VCaP (cell line): ENCODE measurements around the gene AKT3.

Experiments used
- H3K27ac ChIP-seq: fragments of 450-650 bp; 2 replicates; pipeline ENCODE4 v1.5.1; 2017
- TF ChIP-seq, protein P1 (sequence below): fragments of 450-650 bp; conservative IDR thresholded peaks from 2 replicates; pipeline ENCODE4 v1.5.1; 2017; ENCODE audit warnings: mild to moderate bottlenecking, moderate library complexity

AKT3 gene

DNA sequence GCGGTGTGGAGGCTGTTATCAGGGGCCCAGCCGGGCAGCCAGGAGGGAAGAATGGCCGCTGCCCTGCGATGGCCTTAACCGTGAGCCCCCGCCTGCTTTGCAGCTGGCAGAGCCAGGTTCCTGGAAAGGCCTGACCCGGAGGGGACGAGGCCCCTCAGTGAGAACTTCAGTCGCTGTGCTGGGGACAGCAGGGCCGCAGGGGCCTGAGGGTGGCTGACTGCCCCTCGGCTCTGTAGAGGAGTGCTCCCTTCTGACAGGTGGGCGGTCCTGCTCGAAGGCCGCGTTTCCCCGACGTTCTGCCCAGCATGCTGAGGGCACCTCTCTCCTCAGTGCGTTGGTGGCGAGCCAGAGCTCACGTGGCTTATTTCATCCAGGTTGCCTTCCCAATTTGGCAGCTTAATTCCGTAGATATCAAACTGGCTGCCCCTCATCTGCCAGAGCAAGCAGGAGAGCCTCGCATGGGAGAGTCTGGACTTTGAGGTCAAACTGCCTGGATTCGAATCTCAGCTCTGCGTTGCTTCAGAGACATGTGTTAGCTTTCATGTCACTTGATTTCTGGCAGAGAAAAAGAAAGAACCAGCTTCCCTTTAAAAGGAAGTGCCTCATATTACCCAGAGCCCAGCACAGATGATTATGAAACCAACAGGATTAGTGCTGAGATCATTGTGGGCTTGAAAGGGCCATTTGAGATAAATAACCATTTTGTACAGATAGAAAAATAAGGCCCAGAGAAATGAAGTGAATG is 354.4 kb downstream of the AKT3 start:
- TF ChIP-seq, protein P1, sequence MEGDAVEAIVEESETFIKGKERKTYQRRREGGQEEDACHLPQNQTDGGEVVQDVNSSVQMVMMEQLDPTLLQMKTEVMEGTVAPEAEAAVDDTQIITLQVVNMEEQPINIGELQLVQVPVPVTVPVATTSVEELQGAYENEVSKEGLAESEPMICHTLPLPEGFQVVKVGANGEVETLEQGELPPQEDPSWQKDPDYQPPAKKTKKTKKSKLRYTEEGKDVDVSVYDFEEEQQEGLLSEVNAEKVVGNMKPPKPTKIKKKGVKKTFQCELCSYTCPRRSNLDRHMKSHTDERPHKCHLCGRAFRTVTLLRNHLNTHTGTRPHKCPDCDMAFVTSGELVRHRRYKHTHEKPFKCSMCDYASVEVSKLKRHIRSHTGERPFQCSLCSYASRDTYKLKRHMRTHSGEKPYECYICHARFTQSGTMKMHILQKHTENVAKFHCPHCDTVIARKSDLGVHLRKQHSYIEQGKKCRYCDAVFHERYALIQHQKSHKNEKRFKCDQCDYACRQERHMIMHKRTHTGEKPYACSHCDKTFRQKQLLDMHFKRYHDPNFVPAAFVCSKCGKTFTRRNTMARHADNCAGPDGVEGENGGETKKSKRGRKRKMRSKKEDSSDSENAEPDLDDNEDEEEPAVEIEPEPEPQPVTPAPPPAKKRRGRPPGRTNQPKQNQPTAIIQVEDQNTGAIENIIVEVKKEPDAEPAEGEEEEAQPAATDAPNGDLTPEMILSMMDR, result no peak
- no peak overlapping the region for H3K27ac ChIP-seq

DNA sequence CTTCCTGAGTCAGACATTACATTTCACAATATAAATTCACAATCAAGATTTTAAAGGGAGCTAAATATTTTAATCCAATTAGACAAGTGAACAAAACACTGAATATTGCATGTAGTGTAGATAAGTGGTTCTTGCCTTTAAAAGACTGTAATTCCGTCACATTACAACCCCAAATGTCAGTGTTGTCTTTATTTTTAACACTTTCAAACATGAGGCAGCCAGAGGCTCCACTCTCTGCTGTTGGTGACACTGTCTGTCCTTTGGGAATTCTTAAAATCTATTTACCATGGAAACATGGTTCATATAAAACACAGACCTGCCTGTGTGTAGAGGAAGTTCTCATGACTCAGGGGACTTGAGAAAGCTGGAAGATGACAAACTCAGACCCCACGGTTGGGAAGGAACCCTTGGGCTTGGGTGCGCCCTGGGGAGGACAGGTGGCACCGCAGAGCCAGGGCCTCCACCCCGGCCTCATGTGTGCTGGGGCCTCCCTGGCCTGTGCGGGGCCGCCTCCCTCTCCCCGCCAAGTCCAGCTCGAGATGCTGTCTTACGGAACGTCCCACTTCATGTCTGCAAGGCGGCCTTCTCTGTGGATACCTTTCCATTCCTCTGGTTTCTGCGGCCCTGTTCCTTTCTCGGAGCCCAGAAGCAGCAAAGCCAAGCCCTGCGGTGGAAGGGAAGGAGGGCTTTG is 355.2 kb downstream of the AKT3 start:
- TF ChIP-seq, protein P1, result no peak
- no peak overlapping the region for H3K27ac ChIP-seq

GRCh38 chr1:243493156-243494129 is 356.6 kb downstream of the AKT3 start:
- H3K27ac ChIP-seq, result no peak overlapping the region
- TF ChIP-seq, protein P1, result no peak

DNA sequence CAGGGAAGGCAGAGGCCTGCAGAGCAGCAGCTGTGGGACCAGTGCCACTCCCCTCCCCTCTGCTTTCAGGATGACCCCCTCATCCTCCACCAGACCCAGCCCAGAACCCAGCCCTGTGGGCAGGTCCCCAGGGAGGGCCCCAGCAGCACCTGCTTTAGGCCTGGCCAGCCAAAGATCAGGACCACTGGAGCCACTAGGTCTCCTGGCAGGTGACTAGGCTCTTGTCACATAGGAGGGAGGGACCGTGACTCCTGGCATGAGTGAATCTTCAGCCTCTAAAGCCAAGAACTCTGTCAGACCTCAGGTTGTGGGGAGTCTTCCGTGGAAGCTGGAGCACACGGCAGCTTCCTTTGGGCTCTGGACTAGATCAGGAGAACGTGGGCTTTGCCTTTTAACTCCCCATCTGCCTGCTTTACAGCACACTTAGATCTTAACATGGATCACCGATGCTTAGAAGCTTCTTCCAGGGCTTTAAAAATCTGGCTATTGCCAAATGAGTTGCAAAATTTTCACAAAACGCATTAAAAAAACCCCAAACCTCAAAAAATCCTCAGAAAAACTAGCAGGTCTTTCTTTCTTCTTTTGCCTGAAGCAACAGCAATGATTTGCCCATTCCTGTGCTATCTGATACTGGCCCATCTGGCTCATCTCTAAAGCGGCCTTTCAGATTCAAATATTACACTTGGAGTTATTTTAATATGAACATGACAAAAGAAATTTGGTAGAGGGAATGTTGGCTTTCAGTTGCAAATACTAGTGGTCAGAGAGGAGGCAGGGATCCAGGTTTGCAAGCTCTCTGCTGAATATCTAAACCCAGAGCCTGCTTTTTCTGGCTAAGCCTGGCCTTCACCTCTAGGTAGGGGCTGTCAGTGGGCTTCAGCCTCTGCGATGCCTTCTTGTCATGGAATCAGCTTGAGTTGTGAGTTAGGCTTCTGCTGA is 359.0 kb downstream of the AKT3 start:
- no peak overlapping the region for H3K27ac ChIP-seq
- TF ChIP-seq, protein P1, result no peak

DNA sequence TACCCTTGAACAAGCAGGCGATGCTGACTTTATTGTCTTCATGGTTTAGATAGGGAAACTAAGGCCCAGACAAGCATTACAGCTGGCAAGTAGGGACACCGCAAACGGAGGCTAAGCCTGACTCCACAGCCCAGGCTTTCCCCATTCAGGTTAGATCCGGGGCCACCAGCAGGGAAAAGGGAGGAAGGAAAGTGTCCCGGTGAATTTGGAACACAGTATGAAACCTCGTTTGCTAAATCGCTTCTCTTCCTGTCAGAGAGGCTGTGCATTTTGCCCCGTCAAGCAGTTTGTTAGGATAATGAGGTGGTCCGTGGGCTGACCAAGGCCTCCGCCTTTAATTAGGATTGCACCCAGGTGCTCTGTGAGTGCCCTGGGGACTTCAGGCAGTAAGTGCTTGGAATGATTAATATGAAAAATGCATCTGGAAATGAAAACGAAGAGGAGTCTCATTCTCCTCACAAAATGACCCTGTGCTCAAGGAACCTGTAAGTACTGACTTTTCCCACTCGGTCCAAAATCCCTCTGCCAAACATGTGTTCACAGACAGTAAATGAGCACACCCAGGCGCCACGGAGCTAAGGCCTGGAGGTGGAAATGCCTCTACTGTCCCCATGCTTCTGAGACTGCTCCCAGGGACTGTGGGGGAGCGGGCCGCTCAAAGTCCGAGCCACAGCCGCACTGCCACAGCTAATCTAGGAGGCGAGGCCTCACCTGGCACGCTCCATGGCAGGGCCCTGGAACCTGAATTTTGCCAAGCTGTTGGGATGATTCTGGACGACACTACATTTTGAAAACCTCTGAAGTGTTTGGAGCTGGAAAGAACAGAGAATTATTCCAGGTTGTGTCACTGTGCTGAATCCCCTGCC is 360.1 kb downstream of the AKT3 start:
- H3K27ac ChIP-seq, result no peak overlapping the region
- TF ChIP-seq, protein P1, result no peak

DNA sequence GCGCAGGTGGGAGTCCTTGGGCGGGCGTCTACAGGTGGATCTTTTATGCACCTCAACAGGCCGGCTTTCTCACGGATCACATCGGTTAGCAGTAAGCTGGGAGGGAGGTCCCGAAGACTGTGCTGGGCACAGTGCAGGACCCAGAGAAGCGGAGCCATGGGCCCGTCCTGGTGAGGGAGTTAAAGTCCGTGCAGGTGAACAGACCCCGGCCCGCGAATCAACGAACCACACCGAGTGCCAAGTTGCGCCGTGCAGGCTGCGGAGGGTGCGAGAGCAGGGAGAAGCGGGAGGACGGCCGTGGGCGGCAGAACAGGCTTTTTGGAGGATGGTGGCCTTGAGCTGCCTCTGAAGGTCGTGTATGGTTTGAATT is 360.9 kb downstream of the AKT3 start:
- TF ChIP-seq, protein P1, result no peak
- H3K27ac ChIP-seq, result no peak overlapping the region
